Nephron (organoid): ENCODE data around the gene FBXL14.
A peak's percentile ranks its signal among the peaks of the same experiment; 100 is the strongest.

Experiments
- H3K27ac Mint-ChIP-seq, 3 experiments: 2 replicates each; pipeline ENCODE4 v1.8.0; 2020; ENCODE audit warnings: mixed read lengths in 3 of 3, mild to moderate bottlenecking in 2 of 3, moderate library complexity in 1 of 3
- H3K27me3 Mint-ChIP-seq: 2 replicates; pipeline ENCODE4 v1.8.0; 2021; ENCODE audit warnings: low read depth, mild to moderate bottlenecking, moderate library complexity, mixed read lengths
- H3K36me3 Mint-ChIP-seq: 2 replicates; pipeline ENCODE4 v1.8.0; 2020; ENCODE audit warnings: low read depth, mixed read lengths
- H3K4me1 Mint-ChIP-seq: 2 replicates; pipeline ENCODE4 v1.8.0; 2020; ENCODE audit warnings: mixed read lengths
- H3K4me3 Mint-ChIP-seq, 3 experiments: 2 replicates each; pipeline ENCODE4 v1.8.0; 2020; ENCODE audit warnings: mild to moderate bottlenecking in 3 of 3, mixed read lengths in 3 of 3, moderate library complexity in 2 of 3
- H3K9me3 Mint-ChIP-seq: 2 replicates; pipeline ENCODE4 v1.8.0; 2020; ENCODE audit warnings: mixed read lengths
- CTCF ChIP-seq, 3 experiments: fragments of 200-600 bp; sonication (generic); IDR thresholded peaks; one replicate each; pipeline ENCODE4 v1.5.0; 2021; ENCODE audit warnings: antibody characterized with exemption in 3 of 3; ENCODE audit not compliant: unreplicated experiment in 3 of 3

Gene FBXL14

GRCh38 chr12:1628666-1629337 lies 34.4 kb upstream of the FBXL14 start, which contains the start of gene WNT5B:
WNT5B (plus strand) TSS chr12:1629231; CDS start chr12:1631355, 2,124 bp downstream.
- H3K4me1 Mint-ChIP-seq: peaks cover 48% of the 10 kb centered on the region
- no peaks in the 10 kb centered on the region for H3K9me3 Mint-ChIP-seq
- TF ChIP-seq CTCF (IDR thresholded peaks at IDR 0.05; ENCODE audit: unreplicated experiment in 3 of 3): no peak
- H3K36me3 Mint-ChIP-seq: peaks cover 4% of the 10 kb centered on the region
- peak within 1 kb of the TSS; percentile 15 to 64 (median 32) for H3K27ac Mint-ChIP-seq
- peaks cover 58% of the 10 kb centered on the region for H3K27me3 Mint-ChIP-seq
- peak within 1 kb of the TSS; percentile 83 to 86 (median 85) for H3K4me3 Mint-ChIP-seq

DNA sequence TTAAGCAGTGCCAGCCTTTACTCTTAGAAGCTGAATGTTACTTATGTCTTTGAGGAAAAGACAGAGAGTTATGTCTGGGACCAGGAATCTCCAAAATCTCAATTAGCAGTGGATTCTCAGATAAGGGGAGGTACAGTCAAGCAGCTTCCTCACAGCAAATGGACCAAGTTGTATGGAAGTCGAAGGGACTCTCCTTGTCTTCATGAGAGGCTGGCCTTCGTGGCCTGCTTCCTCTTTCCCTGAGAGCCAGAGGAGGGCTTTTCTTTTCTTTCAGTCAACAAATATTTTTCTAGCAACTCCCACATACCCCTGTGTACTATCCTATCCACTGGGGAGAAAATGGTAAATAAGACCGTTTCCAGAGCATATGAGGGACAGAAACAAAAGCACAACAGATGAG lies 28.0 kb upstream of the FBXL14 start:
- Mint-ChIP-seq H3K27me3 (peaks cover 9% of the 10 kb centered on the region), H3K4me3 (no peak overlapping the region), H3K9me3 (no peaks in the 10 kb centered on the region), H3K27ac (no peak overlapping the region), H3K4me1 (peaks cover 29% of the 10 kb centered on the region), H3K36me3 (no peaks in the 10 kb centered on the region)
- TF ChIP-seq CTCF (IDR thresholded peaks at IDR 0.05; ENCODE audit: unreplicated experiment in 3 of 3): no peak

DNA sequence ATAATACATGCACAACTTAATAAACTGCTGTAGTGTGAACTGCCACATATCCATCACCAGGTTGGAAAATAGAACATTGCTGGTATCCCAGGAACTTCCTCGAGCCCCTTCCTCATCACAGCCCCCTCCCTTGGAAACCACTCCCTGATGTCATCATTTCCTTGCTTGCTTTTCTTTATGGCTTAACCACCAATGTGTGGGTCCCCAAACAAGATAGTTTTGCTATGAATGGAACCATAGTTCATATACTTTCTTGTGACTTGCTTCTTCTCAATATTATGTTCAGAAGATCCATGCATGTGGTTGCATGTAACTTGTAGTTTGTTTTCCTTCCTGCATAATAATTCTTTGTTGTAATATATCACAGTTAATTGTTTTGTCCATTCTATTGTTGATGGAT lies 25.7 kb upstream of the FBXL14 start:
- H3K4me3 Mint-ChIP-seq: no peak overlapping the region
- TF ChIP-seq CTCF (IDR thresholded peaks at IDR 0.05; ENCODE audit: unreplicated experiment in 3 of 3): no peak
- no peaks in the 10 kb centered on the region for H3K9me3 Mint-ChIP-seq
- H3K4me1 Mint-ChIP-seq: peaks cover 25% of the 10 kb centered on the region
- no peaks in the 10 kb centered on the region for H3K27me3 Mint-ChIP-seq
- no peak overlapping the region for H3K27ac Mint-ChIP-seq
- no peaks in the 10 kb centered on the region for H3K36me3 Mint-ChIP-seq

GRCh38 chr12:1619587-1619986 lies 25.2 kb upstream of the FBXL14 start:
- Mint-ChIP-seq H3K36me3 (no peaks in the 10 kb centered on the region), H3K27me3 (peaks cover 3% of the 10 kb centered on the region), H3K4me3 (no peak overlapping the region), H3K27ac (no peak overlapping the region), H3K9me3 (no peaks in the 10 kb centered on the region), H3K4me1 (peaks cover 25% of the 10 kb centered on the region)
- TF ChIP-seq CTCF (IDR thresholded peaks at IDR 0.05; ENCODE audit: unreplicated experiment in 3 of 3): no peak

- no peaks in the 10 kb centered on the region for H3K9me3 Mint-ChIP-seq
- H3K27me3 Mint-ChIP-seq: peaks cover 3% of the 10 kb centered on the region
- no peak overlapping the region for H3K27ac Mint-ChIP-seq
- H3K36me3 Mint-ChIP-seq: no peaks in the 10 kb centered on the region
- no peak overlapping the region for H3K4me3 Mint-ChIP-seq
- TF ChIP-seq CTCF (IDR thresholded peaks at IDR 0.05; ENCODE audit: unreplicated experiment in 3 of 3): no peak
- H3K4me1 Mint-ChIP-seq: peaks cover 25% of the 10 kb centered on the region
Observed at GRCh38 chr12:1619159-1619558, 24.8 kb upstream of the FBXL14 start.

GRCh38 chr12:1618489-1618888 lies 24.1 kb upstream of the FBXL14 start:
- Mint-ChIP-seq H3K36me3 (no peaks in the 10 kb centered on the region), H3K27ac (no peak overlapping the region), H3K4me1 (peaks cover 21% of the 10 kb centered on the region), H3K9me3 (no peaks in the 10 kb centered on the region), H3K4me3 (no peak overlapping the region), H3K27me3 (peaks cover 7% of the 10 kb centered on the region)
- TF ChIP-seq CTCF (IDR thresholded peaks at IDR 0.05; ENCODE audit: unreplicated experiment in 3 of 3): no peak
